D721Med (cell line): Measurements from ENCODE around the gene DNAH5.

Experiments
- DNase-seq: peaks from one replicate; pipeline ENCODE4 v3.0.0; 2011; ENCODE audit warnings: low spot score; ENCODE audit not compliant: insufficient read length
- FAIRE-seq: peaks from 2 replicates; lab custom pipeline; 2011; peaks lifted over from hg19 to GRCh38; lab: Jason Lieb, UNC
- TF ChIP-seq, protein P1 (sequence below): IDR thresholded peaks from 2 replicates; pipeline ENCODE4 v1.5.1; 2012; ENCODE audit warnings: mild to moderate bottlenecking, control low read depth; ENCODE audit not compliant: insufficient read depth; ENCODE audit errors: missing control alignments

The DNAH5 gene

DNA sequence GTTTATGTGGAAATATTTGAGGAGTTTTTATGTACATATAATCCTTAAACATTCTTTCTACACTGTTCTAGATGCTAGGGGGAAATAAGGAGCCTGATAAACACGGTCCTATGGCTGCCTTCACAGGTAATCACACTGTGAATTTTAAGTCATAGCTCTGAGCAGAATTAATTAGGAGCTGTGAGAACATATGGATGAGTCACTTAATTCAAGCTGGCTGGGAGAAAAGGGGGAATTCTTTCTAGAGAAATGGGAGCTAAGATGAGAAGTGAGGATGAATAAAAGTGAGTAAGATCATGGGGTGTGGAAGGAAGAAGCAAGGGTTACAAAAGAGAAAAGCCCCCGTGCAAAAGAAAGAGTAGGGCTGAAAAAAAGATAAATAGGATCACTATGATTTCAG, 290.8 kb downstream of the DNAH5 start:
- FAIRE-seq (no peak), DNase-seq (no peak)
- TF ChIP-seq, protein P1, sequence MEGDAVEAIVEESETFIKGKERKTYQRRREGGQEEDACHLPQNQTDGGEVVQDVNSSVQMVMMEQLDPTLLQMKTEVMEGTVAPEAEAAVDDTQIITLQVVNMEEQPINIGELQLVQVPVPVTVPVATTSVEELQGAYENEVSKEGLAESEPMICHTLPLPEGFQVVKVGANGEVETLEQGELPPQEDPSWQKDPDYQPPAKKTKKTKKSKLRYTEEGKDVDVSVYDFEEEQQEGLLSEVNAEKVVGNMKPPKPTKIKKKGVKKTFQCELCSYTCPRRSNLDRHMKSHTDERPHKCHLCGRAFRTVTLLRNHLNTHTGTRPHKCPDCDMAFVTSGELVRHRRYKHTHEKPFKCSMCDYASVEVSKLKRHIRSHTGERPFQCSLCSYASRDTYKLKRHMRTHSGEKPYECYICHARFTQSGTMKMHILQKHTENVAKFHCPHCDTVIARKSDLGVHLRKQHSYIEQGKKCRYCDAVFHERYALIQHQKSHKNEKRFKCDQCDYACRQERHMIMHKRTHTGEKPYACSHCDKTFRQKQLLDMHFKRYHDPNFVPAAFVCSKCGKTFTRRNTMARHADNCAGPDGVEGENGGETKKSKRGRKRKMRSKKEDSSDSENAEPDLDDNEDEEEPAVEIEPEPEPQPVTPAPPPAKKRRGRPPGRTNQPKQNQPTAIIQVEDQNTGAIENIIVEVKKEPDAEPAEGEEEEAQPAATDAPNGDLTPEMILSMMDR = no peak

DNA sequence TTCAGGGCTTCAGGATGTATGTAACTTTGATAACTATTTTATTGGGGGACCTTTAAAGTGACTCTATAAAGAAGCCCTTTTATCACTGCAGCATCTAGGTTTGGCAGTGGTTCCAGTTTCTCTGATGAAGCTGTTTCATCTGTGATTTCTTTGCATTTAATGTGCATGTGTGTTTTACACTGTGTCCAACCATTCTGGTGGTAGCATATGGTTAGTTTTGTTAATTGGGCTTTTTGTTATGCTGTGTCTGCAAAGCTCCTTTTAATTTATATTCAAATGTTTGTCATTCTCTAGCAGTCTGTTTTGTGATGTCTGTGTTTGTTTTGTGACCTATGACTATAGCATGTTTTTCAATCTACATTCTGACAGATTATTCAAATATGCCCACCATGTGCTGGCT, 294.8 kb downstream of the DNAH5 start:
- no peak for DNase-seq
- FAIRE-seq = no peak
- TF ChIP-seq, protein P1 = no peak

DNA sequence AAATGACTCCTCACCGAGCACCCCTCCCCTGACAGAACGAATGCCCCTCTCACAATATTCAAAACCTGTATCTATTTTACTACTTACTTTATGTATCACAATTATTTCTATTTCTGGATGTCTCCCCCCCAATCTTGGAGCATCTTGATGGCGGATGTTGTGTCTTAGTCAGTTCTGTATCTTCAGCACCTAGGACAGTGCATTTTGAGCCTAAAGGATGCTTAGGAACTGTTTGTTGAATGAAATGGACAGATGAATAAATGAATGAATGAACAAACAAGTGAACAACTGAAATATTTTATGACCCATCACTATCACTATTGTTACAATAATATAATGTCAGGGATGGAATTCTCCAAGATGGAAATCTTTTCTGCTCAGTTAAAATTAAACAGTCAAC, 295.7 kb downstream of the DNAH5 start:
- no peak for FAIRE-seq
- DNase-seq = no peak

DNA sequence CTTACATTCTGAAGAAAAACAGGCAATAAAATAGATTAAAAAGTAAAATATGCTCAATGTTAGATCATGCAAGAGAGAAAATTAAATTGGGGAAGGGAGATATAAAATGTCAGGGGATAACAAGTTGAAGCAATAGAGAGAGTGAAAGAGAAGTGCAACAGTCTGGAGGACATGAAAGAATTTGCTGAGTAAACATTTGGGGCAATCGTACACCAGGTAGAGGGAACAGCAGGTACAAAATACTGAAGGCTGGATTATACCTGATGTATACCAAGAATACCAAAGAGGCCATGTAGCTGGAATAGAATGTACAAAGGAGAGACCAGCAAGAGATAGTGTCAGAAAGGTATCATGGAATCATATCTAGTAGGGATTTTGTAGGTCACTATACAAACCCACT, 300.8 kb downstream of the DNAH5 start:
- TF ChIP-seq, protein P1 = no peak
- no peak for DNase-seq
- FAIRE-seq = no peak

More for the DNA sequence above, 295.7 kb downstream of the DNAH5 start:
- TF ChIP-seq, protein P1 = no peak

DNA sequence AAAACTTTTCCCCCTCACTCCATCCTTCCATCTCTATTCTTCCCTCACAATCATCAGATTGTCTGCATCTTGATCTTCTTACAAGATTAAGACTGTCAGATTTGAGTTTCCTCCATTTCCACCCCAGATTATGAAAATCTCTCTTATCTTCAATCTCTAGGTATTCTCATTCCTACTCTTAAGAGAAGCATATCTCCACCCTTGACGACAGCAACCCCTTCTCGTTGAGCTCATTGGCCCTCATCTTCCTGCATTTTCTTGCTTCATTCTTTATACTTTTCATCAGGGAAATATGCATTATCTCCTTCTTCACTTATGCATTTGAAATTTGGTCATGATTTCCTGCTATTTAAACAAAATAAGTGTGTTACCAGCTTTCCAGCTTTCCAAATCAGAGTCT, 301.3 kb downstream of the DNAH5 start:
- FAIRE-seq (no peak), DNase-seq (no peak)
- TF ChIP-seq, protein P1 = no peak
